H1 (cell line): ENCODE measurements around the gene RHOT1. TPM values are rescaled to one million over a fixed set of nuclear protein-coding genes. Genes with fewer than 3 reads are reported as not detected.
"Not testable (repeated sequence)": the region's sequence is repeated elsewhere in the genome, so short reads cannot be mapped to it uniquely, and the experiment has no call there.

Experiments used
- CTCF ChIA-PET: fragments of 300-600 bp; sonication (Branson Sonifier 250); formaldehyde crosslinking; loops from one replicate; lab custom pipeline; 2021; ENCODE audit not compliant: partially characterized antibody; lab: Charles Lee
- POLR2A ChIA-PET: fragments of 300-600 bp; sonication (Branson Sonifier 250); formaldehyde crosslinking; loops from one replicate; lab custom pipeline; 2021; ENCODE audit warnings: inconsistent platforms; ENCODE audit not compliant: partially characterized antibody; lab: Charles Lee
- DNase-seq, 2 experiments: peaks; one replicate each; pipeline versions ENCODE4 v3.0.0 to v3.0.0-alpha.2; 2010 to 2022; ENCODE audit warnings: low spot score in 2 of 2, low read depth in 1 of 2, mixed read lengths in 1 of 2
- FAIRE-seq: peaks from 2 replicates; lab custom pipeline; 2011; peaks lifted over from hg19 to GRCh38; lab: Jason Lieb, UNC
- H2AFZ ChIP-seq: 2 replicates; pipeline ENCODE4 v1.8.1; 2012; ENCODE audit warnings: low read length, inconsistent platforms
- H2AK5ac ChIP-seq: 2 replicates; pipeline ENCODE4 v1.6.1; 2013; ENCODE audit warnings: low read depth, low read length
- H2BK120ac ChIP-seq: replicated peaks from 2 replicates; pipeline ENCODE3; 2013; ENCODE audit warnings: low read depth, low read length, inconsistent platforms
- H2BK12ac ChIP-seq: 2 replicates; pipeline ENCODE4 v1.6.1; 2013; ENCODE audit warnings: low read depth, low read length
- H2BK15ac ChIP-seq: 2 replicates; pipeline ENCODE4 v1.6.1; 2013; ENCODE audit warnings: low read length
- H2BK20ac ChIP-seq: 2 replicates; pipeline ENCODE4 v1.6.1; 2013; ENCODE audit warnings: low read length
- H2BK5ac ChIP-seq: 2 replicates; pipeline ENCODE4 v1.6.1; 2013; ENCODE audit warnings: low read depth, low read length
- H3K14ac ChIP-seq: 2 replicates; pipeline ENCODE4 v1.6.1; 2013; ENCODE audit warnings: inconsistent platforms; ENCODE audit not compliant: insufficient read length
- H3K18ac ChIP-seq: 2 replicates; pipeline ENCODE4 v1.6.1; 2013; ENCODE audit warnings: low read length; ENCODE audit errors: extremely low read depth
- H3K23ac ChIP-seq: 2 replicates; pipeline ENCODE4 v1.6.1; 2013; ENCODE audit warnings: inconsistent platforms; ENCODE audit not compliant: insufficient read length
- H3K23me2 ChIP-seq: 2 replicates; pipeline ENCODE4 v1.6.1; 2013; ENCODE audit warnings: low read depth, low read length
- H3K27ac ChIP-seq: 2 replicates; pipeline ENCODE4 v1.6.1; 2011; ENCODE audit warnings: low read depth, low read length, inconsistent platforms
- H3K27me3 ChIP-seq, 4 experiments: replicated peaks in 1 of 4; 1 replicate in 1 of 4; 2 replicates in 3 of 4; pipeline versions ENCODE4 v1.6.1 to v1.8.1; 2011 to 2013; ENCODE audit warnings: low read length in 3 of 4, mild to moderate bottlenecking in 3 of 4, inconsistent platforms in 2 of 4, mixed read lengths in 2 of 4, moderate library complexity in 1 of 4; ENCODE audit not compliant: control insufficient read depth in 3 of 4, insufficient read depth in 3 of 4; ENCODE audit errors: extremely low read depth in 1 of 4
- H3K36me3 ChIP-seq, 4 experiments: 2 replicates each; pipeline versions ENCODE4 v1.6.1 to v1.8.1; 2011 to 2013; ENCODE audit warnings: mild to moderate bottlenecking in 4 of 4, low read length in 3 of 4, moderate library complexity in 2 of 4, control low read depth in 1 of 4, inconsistent platforms in 1 of 4; ENCODE audit not compliant: insufficient read depth in 4 of 4, control insufficient read depth in 2 of 4
- H3K4ac ChIP-seq: replicated peaks from 2 replicates; pipeline ENCODE3; 2013; ENCODE audit warnings: low read length, low read depth, mixed read lengths, inconsistent platforms; ENCODE audit not compliant: insufficient read length
- H3K4me1 ChIP-seq, 4 experiments: replicated peaks in 1 of 4; 1 replicate in 1 of 4; 2 replicates in 3 of 4; pipeline versions ENCODE4 v1.6.1 to v1.8.1; 2011 to 2013; ENCODE audit warnings: low read length in 3 of 4, inconsistent platforms in 2 of 4, mixed read lengths in 1 of 4; ENCODE audit not compliant: insufficient read depth in 4 of 4, control insufficient read depth in 3 of 4
- H3K4me2 ChIP-seq, 2 experiments: 2 replicates each; pipeline versions ENCODE4 v1.6.1 to v1.8.1; 2011 to 2013; ENCODE audit warnings: low read depth in 2 of 2, low read length in 2 of 2, control low read depth in 1 of 2, inconsistent platforms in 1 of 2, mild to moderate bottlenecking in 1 of 2; ENCODE audit not compliant: insufficient read depth in 1 of 2
- H3K4me3 ChIP-seq, 4 experiments: fragments of 200-600, 300-600 bp in 1 of 4; sonication (generic), shearing (Covaris generic), sonication (Bioruptor Twin) in 1 of 4; 2 replicates each; pipeline versions ENCODE4 v1.5.1 to v1.8.1; 2011 to 2016; ENCODE audit warnings: low read length in 4 of 4, low read depth in 3 of 4, control low read depth in 2 of 4, inconsistent platforms in 2 of 4, mild to moderate bottlenecking in 2 of 4, mixed read lengths in 1 of 4, moderate library complexity in 1 of 4; ENCODE audit not compliant: insufficient read depth in 2 of 4; ENCODE audit errors: extremely low read depth in 1 of 4
- H3K56ac ChIP-seq: replicated peaks from 2 replicates; pipeline ENCODE3; 2013; ENCODE audit warnings: low read depth, mild to moderate bottlenecking, mixed read lengths, low read length, inconsistent platforms; ENCODE audit not compliant: insufficient read length
- H3K79me1 ChIP-seq: 2 replicates; pipeline ENCODE4 v1.6.1; 2013; ENCODE audit warnings: low read depth, low read length, control low read depth
- H3K79me2 ChIP-seq, 2 experiments: 2 replicates each; pipeline versions ENCODE4 v1.6.1 to v1.8.1; 2012 to 2013; ENCODE audit warnings: low read length in 2 of 2, mild to moderate bottlenecking in 2 of 2, inconsistent platforms in 1 of 2; ENCODE audit not compliant: insufficient read depth in 2 of 2, control insufficient read depth in 1 of 2
- H3K9ac ChIP-seq, 4 experiments: replicated peaks in 1 of 4; 1 replicate in 1 of 4; 2 replicates in 3 of 4; pipeline versions ENCODE4 v1.6.1 to v1.8.1; 2011 to 2013; ENCODE audit warnings: low read depth in 3 of 4, low read length in 3 of 4, control low read depth in 2 of 4, mild to moderate bottlenecking in 2 of 4, moderate library complexity in 2 of 4, inconsistent platforms in 1 of 4; ENCODE audit errors: extremely low read depth in 1 of 4
- H3K9me3 ChIP-seq, 2 experiments: 2 replicates each; pipeline versions ENCODE4 v1.6.1 to v1.8.1; 2012 to 2013; ENCODE audit warnings: mild to moderate bottlenecking in 2 of 2, moderate library complexity in 2 of 2, control low read depth in 1 of 2, inconsistent platforms in 1 of 2, low read depth in 1 of 2, low read length in 1 of 2, mixed read lengths in 1 of 2; ENCODE audit not compliant: insufficient read depth in 2 of 2
- H4K20me1 ChIP-seq, 2 experiments: replicated peaks in 1 of 2; 2 replicates each; pipeline versions ENCODE3 to v1.8.1; 2011 to 2013; ENCODE audit warnings: inconsistent platforms in 2 of 2, low read length in 2 of 2, mild to moderate bottlenecking in 1 of 2; ENCODE audit not compliant: insufficient read depth in 2 of 2, control insufficient read depth in 1 of 2
- H4K5ac ChIP-seq: 2 replicates; pipeline ENCODE4 v1.6.1; 2013; ENCODE audit warnings: low read length, low read depth, mixed read lengths, inconsistent platforms; ENCODE audit not compliant: insufficient read length
- H4K8ac ChIP-seq: 2 replicates; pipeline ENCODE4 v1.8.0; 2013; ENCODE audit warnings: mild to moderate bottlenecking, moderate library complexity, low read length, inconsistent platforms; ENCODE audit not compliant: insufficient read depth; ENCODE audit errors: extremely low read depth
- H4K91ac ChIP-seq: replicated peaks from 2 replicates; pipeline ENCODE3; 2013; ENCODE audit warnings: low read length, mixed read lengths, inconsistent platforms; ENCODE audit not compliant: insufficient read length
- RAD21 ChIP-seq, 2 experiments: IDR thresholded peaks in 1 of 2; conservative IDR thresholded peaks in 1 of 2; 2 replicates each; pipeline ENCODE4 v1.6.1; 2011; ENCODE audit warnings: low read depth in 2 of 2, low read length in 2 of 2, improper control_type of control experiment in 1 of 2, inconsistent platforms in 1 of 2, mild to moderate bottlenecking in 1 of 2, moderate library complexity in 1 of 2
- WGBS, 2 experiments: shearing (Covaris generic) in 1 of 2; methylation state at CpG; one replicate each; pipeline versions ENCODE4 v1.1.6 to v1.1.7; 2013 to 2015; ENCODE audit warnings: low lambda C conversion rate in 2 of 2, mixed read lengths in 2 of 2, inconsistent platforms in 1 of 2, low coverage in 1 of 2, missing lambda C conversion rate in 1 of 2; ENCODE audit not compliant: insufficient replicate concordance in 2 of 2, insufficient coverage in 1 of 2, insufficient read length in 1 of 2; ENCODE audit errors: extremely low coverage in 1 of 2, missing lambda C conversion rate in 1 of 2; 5-methylcytosine and 5-hydroxymethylcytosine counted together
- polyA plus RNA-seq, 7 experiments: library from polyadenylated mRNA; depleted of rRNA in 3 of 7; stranded (reverse) in 5 of 7; unstranded in 2 of 7; fragments of >200 nt in 5 of 7; fragments of 200-250 nt in 2 of 7; gene quantifications; 1 replicate in 5 of 7; 2 replicates in 1 of 7; 4 replicates in 1 of 7; pipeline versions ENCODE4 v1.2.1 to v1.2.3, GENCODE V29; 2011 to 2013; ENCODE audit warnings: missing spikeins in 2 of 7, mixed read lengths in 2 of 7
- total RNA-seq: library from RNA; stranded (reverse); fragmentation: NEBNext Ultra II Directional; extraction: Animal tissue kit (Norgen Biotek cat#: 25700); gene quantifications from 2 replicates; pipeline ENCODE4 v1.2.1, GENCODE V29; 2021
- TF ChIP-seq, protein P1 (sequence below), 3 experiments: IDR thresholded peaks; 1 replicate in 2 of 3; 2 replicates in 1 of 3; pipeline versions ENCODE4 v1.5.1 to v1.6.1; 2011; ENCODE audit warnings: low read length in 3 of 3, mild to moderate bottlenecking in 3 of 3, inconsistent platforms in 2 of 3, low read depth in 1 of 3, moderate library complexity in 1 of 3; ENCODE audit not compliant: insufficient read depth in 1 of 3; ENCODE audit errors: control extremely low read depth in 1 of 3

RHOT1 gene
- total and polyA plus RNA-seq, 2 of the 8 experiments (the other 6 are each of a cell fraction or from before 2014, with no cell fraction given) = 34.2 to 38.2 TPM

DNA sequence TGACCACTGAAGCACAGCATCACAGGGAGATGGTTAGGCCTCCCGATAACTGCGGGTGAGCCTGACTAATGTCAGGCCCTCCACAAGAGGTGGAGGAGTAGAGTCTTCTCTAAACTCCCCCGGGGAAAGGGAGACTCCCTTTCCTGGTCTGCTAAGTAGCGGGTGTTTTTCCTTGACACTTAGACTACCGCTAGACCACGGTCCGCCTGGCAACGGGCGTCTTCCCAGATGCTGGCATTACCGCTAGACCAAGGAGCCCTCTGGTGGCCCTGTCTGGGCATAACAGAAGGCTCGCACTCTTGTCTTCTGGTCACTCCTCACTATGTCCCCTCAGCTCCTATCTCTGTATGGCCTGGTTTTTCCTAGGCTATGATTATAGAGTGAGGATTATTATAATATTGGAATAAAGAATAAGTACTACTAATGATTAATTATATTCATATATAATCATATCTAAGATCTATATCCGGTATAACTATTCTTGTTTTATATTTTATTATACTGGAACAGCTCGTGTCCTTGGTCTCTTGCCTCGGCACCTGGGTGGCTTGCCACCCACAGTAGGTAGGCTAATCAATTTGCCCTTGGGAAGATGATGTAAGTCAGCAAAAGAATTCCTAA lies 6.7 kb upstream of the RHOT1 start:
- not testable (repeated sequence) for H3K56ac ChIP-seq, H4K91ac ChIP-seq, H3K4me2 ChIP-seq, H3K79me2 ChIP-seq, H3K18ac ChIP-seq, H3K23ac ChIP-seq
- CTCF ChIA-PET = interaction anchor here (0.6 to 1.9 kb wide), 14 partner anchors 11 to 133 kb away, joined by 3 to 14 read pairs (median 4); partner anchors contain the start of gene LRRC37B
- TF ChIP-seq, protein P1, sequence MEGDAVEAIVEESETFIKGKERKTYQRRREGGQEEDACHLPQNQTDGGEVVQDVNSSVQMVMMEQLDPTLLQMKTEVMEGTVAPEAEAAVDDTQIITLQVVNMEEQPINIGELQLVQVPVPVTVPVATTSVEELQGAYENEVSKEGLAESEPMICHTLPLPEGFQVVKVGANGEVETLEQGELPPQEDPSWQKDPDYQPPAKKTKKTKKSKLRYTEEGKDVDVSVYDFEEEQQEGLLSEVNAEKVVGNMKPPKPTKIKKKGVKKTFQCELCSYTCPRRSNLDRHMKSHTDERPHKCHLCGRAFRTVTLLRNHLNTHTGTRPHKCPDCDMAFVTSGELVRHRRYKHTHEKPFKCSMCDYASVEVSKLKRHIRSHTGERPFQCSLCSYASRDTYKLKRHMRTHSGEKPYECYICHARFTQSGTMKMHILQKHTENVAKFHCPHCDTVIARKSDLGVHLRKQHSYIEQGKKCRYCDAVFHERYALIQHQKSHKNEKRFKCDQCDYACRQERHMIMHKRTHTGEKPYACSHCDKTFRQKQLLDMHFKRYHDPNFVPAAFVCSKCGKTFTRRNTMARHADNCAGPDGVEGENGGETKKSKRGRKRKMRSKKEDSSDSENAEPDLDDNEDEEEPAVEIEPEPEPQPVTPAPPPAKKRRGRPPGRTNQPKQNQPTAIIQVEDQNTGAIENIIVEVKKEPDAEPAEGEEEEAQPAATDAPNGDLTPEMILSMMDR (IDR thresholded peaks at IDR 0.05; ENCODE audit: control extremely low read depth in 1 of 3, insufficient read depth in 1 of 3, low read depth in 1 of 3, low read length in 3 of 3) = 0 out of 4 replicates have a peak, but pooled peaks of 1 of the 3 experiments have one; percentile 1
- TF ChIP-seq RAD21 (IDR thresholded peaks at IDR 0.05 in 1 of 2, conservative IDR thresholded peaks at IDR 0.05 in 1 of 2; ENCODE audit: low read depth in 2 of 2, low read length in 2 of 2) = peak; percentile 25 to 31
- TF ChIP-seq, all 59 proteins: peak for 2; not testable (repeated sequence) for 57
- H3K36me3 ChIP-seq, H3K27ac ChIP-seq, H2BK12ac ChIP-seq, H2BK20ac ChIP-seq, H2AK5ac ChIP-seq, POLR2A ChIA-PET, H2BK120ac ChIP-seq, H4K20me1 ChIP-seq, H2BK5ac ChIP-seq, H4K5ac ChIP-seq, FAIRE-seq, H3K79me1 ChIP-seq, H3K4me1 ChIP-seq, H2AFZ ChIP-seq, H3K4ac ChIP-seq, H3K23me2 ChIP-seq, H3K4me3 ChIP-seq, H3K9me3 ChIP-seq, H3K27me3 ChIP-seq, H3K9ac ChIP-seq, H3K14ac ChIP-seq, H2BK15ac ChIP-seq, H4K8ac ChIP-seq: not testable (repeated sequence)
- WGBS, 2 experiments = 44% methylated on average over 14 of the region's 14 CpGs; no CpG with 5 or more reads in 1 of the 2 experiments
- DNase-seq = peak in 1 of 2 experiments; percentile 86
